ENCODE data around the gene MOSPD3.
"Not testable (repeated sequence)": the region's sequence is repeated elsewhere in the genome, so short reads cannot be mapped to it uniquely, and the experiment has no call there.

MOSPD3 gene

GRCh38 chr7:100626530-100627237 is 14.3 kb downstream of the MOSPD3 start:
- peak; percentile 75 to 96 (median 81) for DNase-seq

- DNase-seq: no peak
Measured at GRCh38 chr7:100627238-100627549, 14.9 kb downstream of the MOSPD3 start.

DNA sequence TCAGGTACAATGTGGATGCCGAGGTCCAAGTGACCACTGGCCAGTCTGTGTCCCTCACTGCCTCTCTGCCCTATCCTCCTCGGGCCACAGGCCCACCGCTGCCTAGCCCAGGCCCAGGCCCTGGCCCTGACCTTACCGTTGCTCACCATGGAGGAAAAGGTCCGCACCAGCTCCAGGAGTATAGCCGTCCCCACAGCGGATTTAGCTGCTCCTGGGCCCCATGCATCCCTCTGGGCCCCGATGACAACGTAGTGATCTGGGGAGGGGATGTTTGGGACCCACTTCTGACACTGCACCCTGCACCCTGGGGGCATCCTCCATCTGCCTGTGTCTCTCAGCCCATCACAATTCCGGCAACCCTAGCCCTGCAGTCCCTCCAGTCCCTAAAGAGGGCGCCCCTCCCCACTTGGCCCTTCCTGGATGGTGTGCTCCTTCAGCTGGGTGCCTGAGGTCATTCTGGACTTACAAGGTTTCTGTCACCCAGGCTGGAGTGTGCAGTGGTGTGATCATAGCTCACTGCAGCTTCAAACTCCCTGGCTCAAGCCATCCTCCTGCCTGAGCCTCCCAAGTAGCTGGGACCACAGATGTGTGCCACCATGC is 16.9 kb downstream of the MOSPD3 start:
- peak in 1 of 5 experiments; percentile 33 for DNase-seq

DNA sequence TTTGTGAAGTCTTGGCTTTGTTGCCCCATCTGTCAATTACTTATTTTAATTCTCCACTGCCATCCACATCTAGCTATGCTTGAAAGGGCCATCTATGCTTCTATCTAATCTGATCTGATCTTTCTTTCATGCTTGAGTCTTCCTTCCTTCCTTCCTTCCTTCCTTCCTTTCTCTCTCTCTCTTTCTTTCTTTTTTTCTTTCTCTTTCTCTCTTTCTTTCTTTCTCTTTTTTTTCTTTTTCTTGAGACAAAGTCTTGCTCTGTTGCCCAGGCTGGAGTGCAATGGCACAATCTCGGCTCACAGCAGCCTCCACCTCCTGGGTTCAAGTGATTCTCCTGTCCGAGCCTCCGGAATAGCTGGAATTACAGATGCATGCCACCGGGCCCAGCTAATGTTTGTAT is 17.7 kb downstream of the MOSPD3 start:
- DNase-seq: no peak

GRCh38 chr7:100632951-100633717 is 20.8 kb downstream of the MOSPD3 start:
- peak in 4 of 5 experiments; percentile 37 to 74 (median 48) for DNase-seq

DNA sequence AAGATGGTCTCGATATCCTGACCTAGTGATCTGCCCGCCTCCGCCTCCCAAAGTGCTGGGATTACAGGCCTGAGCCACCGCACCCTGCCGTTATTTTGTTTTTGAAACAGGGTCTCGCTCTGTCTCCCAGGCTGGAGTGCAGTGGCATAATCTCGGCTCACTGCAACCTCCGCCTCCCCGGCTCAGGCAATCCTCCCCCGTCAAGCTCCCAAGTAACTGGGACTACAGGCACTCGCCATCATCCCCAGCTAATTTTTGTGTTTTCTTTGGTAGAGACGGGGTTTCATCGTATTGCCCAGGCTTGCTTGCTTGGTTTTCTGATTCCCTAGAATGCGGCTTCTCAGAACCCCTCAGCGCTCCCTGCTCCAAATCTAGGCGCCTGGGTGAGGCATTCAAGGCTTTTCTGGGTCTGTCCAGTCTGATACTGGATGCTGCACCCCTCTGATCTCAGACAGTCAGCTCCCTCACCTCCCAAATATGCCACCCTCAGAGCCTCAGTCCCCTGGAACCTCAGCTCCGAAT is 27.7 kb downstream of the MOSPD3 start:
- no peak for DNase-seq

DNA sequence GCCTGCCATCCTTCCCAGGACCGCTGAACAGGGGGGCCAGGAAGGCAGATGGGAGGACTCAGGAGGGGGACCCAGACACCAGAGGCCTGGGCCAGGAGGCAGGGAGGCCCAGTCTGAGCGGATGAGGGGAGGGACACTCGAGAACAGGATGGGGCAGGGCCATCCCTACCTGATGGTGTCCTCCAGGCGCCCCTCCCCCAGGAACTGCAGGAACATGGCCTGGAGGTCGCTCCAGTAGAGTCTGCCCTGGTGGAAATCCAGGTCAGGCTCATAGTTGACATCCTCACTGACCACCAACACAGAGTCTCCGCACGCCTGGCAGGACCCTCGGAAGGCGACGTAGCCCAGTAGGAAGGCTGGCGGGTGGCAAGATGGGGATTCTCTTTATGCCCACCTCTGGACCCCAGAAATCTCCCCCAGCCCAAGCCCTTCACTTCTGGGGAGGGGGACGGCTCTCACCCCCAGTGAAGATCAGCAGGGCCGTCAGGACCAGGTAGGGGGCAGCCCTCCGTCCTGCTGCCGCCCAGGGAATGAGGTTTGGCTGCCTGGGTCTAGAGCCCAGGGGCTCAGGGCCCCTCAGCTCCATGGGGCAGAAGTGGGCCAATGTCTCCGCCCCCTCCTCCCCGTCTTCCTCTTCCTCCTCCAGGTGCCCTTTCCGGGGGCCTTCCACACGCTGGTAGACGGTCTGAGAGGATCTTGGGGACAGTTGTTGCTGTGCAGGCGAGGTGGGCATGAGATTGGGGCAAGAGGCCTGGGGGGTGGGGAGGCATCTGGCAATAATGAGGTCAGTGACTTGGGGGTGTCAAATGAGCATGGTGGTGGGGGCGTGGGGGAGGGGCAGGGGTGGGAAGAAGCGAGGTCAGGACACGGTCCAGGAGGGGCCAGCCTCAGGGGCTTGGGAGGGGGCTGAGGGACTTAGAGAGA is 28.4 kb downstream of the MOSPD3 start:
- DNase-seq: no peak

GRCh38 chr7:100641463-100641859 is 29.1 kb downstream of the MOSPD3 start, which contains the start of gene TFR2:
Gene TFR2 (minus strand): TSS chr7:100641552. CDS start chr7:100641509, 43 bp downstream.
- DNase-seq: no peak

GRCh38 chr7:100641860-100642533 is 29.7 kb downstream of the MOSPD3 start:
- no peak for DNase-seq

- DNase-seq: peak in 2 of 5 experiments; percentile 15 to 42
Measured at GRCh38 chr7:100642534-100642907, 30.2 kb downstream of the MOSPD3 start.

- DNase-seq: no peak
Measured at GRCh38 chr7:100649826-100650565, 37.7 kb downstream of the MOSPD3 start.

DNA sequence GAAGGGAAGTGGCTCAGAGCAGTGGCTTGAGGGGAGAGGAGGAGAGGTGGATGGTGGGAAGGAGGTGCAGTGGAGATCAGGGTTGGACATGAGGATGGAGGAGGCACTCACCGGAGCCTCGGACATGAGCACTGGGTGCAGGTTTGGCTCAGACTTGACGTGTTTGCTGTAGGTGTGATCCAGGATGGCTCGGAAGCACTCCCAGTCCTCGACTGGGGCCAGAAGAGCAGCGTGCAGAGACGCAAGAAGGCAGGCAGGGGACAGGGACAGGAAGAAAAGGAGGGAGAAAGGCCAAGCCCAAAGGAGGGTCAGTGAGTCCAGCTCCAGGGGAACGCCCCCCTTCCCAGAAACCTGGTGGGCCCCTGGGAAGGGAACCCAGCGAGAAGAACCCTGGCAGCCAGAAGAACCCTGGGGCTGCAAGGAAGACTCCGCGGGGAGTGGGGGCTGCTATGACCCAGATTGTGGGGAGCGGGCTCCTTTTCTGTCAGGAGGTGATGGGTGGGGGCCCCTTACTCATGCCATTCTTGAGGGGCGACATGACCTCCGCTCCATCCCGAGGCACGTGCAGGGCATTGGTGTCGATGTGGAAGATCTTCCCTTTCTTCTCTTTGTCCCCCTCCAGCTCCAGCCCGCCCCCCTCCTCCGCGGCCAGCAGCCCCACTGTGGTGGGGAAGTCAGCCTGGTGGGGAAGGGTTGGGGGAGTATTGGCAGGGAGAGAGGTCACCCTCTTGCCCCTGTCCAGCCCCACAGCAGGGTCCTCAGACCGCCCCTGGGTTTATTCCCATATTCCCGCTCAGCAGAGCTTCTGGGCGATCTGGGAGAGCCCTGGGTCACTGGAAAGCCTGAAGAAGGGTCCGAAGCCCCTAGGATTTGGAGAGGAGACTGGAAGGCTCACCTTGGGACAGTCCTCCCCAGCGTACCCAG is 42.8 kb downstream of the MOSPD3 start:
- no peak for DNase-seq

GRCh38 chr7:100655908-100656674 is 43.8 kb downstream of the MOSPD3 start, which contains the start of gene ACTL6B:
Gene ACTL6B (minus strand): TSS chr7:100656448. CDS start chr7:100656354, 94 bp downstream.
- DNase-seq: peak in 4 of 5 experiments; percentile 30 to 66 (median 36)

GRCh38 chr7:100662194-100662776 is 49.9 kb downstream of the MOSPD3 start:
- not testable (repeated sequence) for DNase-seq

All from T-helper 2 cell (primary cell).